ENCODE data around the gene ANXA2R. TPM values are rescaled to one million over a fixed set of nuclear protein-coding genes. Genes with fewer than 3 reads are reported as not detected.
A peak's percentile ranks its signal among the peaks of the same experiment; 100 is the strongest.

Gene ANXA2R
- total and polyA plus RNA-seq, 9 of the 15 experiments (the other 6 are each of a cell fraction or from before 2014, with no cell fraction given): 2.1 to 4.8 (median 3.4) TPM

DNA sequence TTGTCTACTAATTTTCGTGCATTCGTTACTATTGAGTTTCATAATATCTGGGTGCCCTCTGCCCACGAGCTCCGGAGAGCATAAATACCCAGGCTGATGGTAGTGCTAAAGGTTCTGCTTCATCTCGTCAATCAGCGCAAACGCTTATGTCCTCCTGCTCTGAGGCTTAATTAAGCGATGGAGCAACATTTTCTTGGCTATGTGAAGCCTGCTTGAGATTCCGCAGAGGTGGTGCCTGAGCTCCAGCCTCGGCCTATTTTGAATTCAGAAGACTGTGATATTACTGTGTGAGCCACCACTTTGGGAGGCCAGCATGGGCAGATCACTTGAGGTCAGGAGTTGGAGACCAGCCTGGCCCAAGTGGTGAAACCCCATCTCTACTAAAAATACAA lies 44.8 kb downstream of the ANXA2R start:
- peak overlapping the region; percentile 77 to 82; a peak in 3 of 4 replicates for H3K9ac ChIP-seq (ENCODE audit: insufficient read depth in 1 of 2, low read depth in 2 of 2, low read length in 2 of 2)
- TF ChIP-seq PYGO2 (tag; IDR thresholded peaks at IDR 0.05) (no peak), MAZ (CRISPR knock-in tag; conservative IDR thresholded peaks at IDR 0.05 in 1 of 2, IDR thresholded peaks at IDR 0.05 in 1 of 2) (no peak), ZFX (CRISPR knock-in tag; IDR thresholded peaks at IDR 0.05) (peak; percentile 4; the same call in 1 of the 2 replicates), NBN (IDR thresholded peaks at IDR 0.05; ENCODE audit: low read depth) (0 out of 2 replicates have a peak, but pooled peaks have one; percentile 1), PRPF4 (IDR thresholded peaks at IDR 0.05; ENCODE audit: insufficient read depth, low read depth, low read length, poor library complexity, severe bottlenecking) (no peak), FOXA3 (CRISPR knock-in tag; conservative IDR thresholded peaks at IDR 0.05 in 1 of 2, IDR thresholded peaks at IDR 0.05 in 1 of 2) (no peak), MYBL2 (IDR thresholded peaks at IDR 0.05; ENCODE audit: low read depth) (no peak), MYBL2 (CRISPR knock-in tag; IDR thresholded peaks at IDR 0.05; ENCODE audit: borderline replicate concordance) (no peak), NFYB (IDR thresholded peaks at IDR 0.05; ENCODE audit: extremely low read depth, insufficient read length) (no peak), FOSL1 (tag; conservative IDR thresholded peaks at IDR 0.05) (0 out of 2 replicates have a peak, but pooled peaks have one; percentile 8)

More for the DNA sequence above, 44.8 kb downstream of the ANXA2R start:
- Histone ChIP-seq H3K27ac (ENCODE audit: extremely low read depth, low read depth, low read length) (peak overlapping the region; percentile 80; the same call in 2 of the 3 replicates), H2AFZ (ENCODE audit: low read depth, low read length) (peak overlapping the region; percentile 90), H4K20me1 (replicated peaks; ENCODE audit: control insufficient read depth, insufficient read depth, low read length) (no peaks in the 10 kb centered on the region), H3K27me3 (ENCODE audit: control insufficient read depth in 2 of 2, insufficient read depth in 2 of 2, low read length in 2 of 2) (no peaks in the 10 kb centered on the region), H3K79me2 (ENCODE audit: control insufficient read depth, insufficient read depth, low read length) (peaks cover 29% of the 10 kb centered on the region), H3K4me1 (replicated peaks in 1 of 2; ENCODE audit: control insufficient read depth in 2 of 2, insufficient read depth in 2 of 2, low read length in 2 of 2) (peaks cover 6 to 30% of the 10 kb centered on the region in 2 experiments; a peak in 4 of 5 replicates), H3K36me3 (ENCODE audit: control insufficient read depth, insufficient read depth, low read length) (no peaks in the 10 kb centered on the region), H3K9me3 (replicated peaks; ENCODE audit: control insufficient read depth, insufficient read depth, low read depth, low read length) (no peaks in the 10 kb centered on the region), H3K4me3 (peak overlapping the region; percentile 43), H3K4me2 (ENCODE audit: insufficient read depth, low read length) (peak overlapping the region; percentile 87), H3K9me1 (ENCODE audit: control insufficient read depth, insufficient read depth, low read length) (no peaks in the 10 kb centered on the region)
- BruUV-seq (replicated peaks): TSS peak; percentile 56
- no peak for FAIRE-seq
- WGBS (ENCODE audit: insufficient coverage, low coverage, missing lambda C conversion rate): 34% methylated on average over 10 of the region's 10 CpGs
- CTCF ChIA-PET (ENCODE audit: low intra/inter-chr PET ratio): interaction anchor here (1.2 to 1.5 kb wide), 2 partner anchors 43 to 45 kb away, joined by 4 to 6 read pairs; partner anchors contain the start of gene ANXA2R
- in situ Hi-C loops (cut with MboI): no loop called here
- ATAC-seq: no peak
- intact Hi-C loops (cut with micrococcal nuclease): loop anchor here (1.0 kb wide), 3 partner anchors 12 to 70 kb away; partner anchors contain the start of gene ANXA2R
- DNase-seq (ENCODE audit: extremely low read depth in 1 of 4, low spot score in 3 of 4): peak in 1 of 4 experiments; percentile 27
- POLR2A ChIA-PET: interaction anchor here (1.0 to 1.6 kb wide), 5 partner anchors 12 to 87 kb away, joined by 3 to 7 read pairs (median 3); no protein-coding TSS in a partner anchor

All from K562 (cell line).